ENCODE data around the gene ARAP1.

GRCh38 chr11:72773291-72773690, 21.1 kb upstream of the ARAP1 start:
- TF ChIP-seq CTCF (IDR thresholded peaks at IDR 0.05) (no peak), POLR2A (IDR thresholded peaks at IDR 0.05) (no peak), EP300 (IDR thresholded peaks at IDR 0.05) (no peak), POLR2AphosphoS5 (IDR thresholded peaks at IDR 0.05) (peak in 1 of 3 donors; percentile 23)
